SU-DHL-6 (cell line): Measurements from ENCODE around the gene ARMC12.

ENCODE experiments used
- H2AFZ ChIP-seq: fragments of 200-600 bp; sonication (generic); 2 replicates; pipeline ENCODE4 v1.6.1; 2014; ENCODE audit warnings: low read depth, mild to moderate bottlenecking, moderate library complexity, mixed read lengths, antibody characterized with exemption, low read length; ENCODE audit not compliant: severe bottlenecking
- H3F3A ChIP-seq: fragments of 200-600 bp; shearing (Covaris generic); 2 replicates; pipeline ENCODE4 v1.6.0; 2016; ENCODE audit warnings: antibody characterized with exemption, mild to moderate bottlenecking; ENCODE audit not compliant: insufficient read depth
- H3K27ac ChIP-seq: fragments of 200-600 bp; sonication (generic); 2 replicates; pipeline ENCODE4 v1.5.1; 2016; ENCODE audit warnings: low read depth, mild to moderate bottlenecking, low read length, moderate library complexity, mixed read lengths
- H3K27me3 ChIP-seq: fragments of 200-600 bp; sonication (generic), shearing (Covaris generic); 2 replicates; pipeline ENCODE4 v1.6.0; 2014; ENCODE audit warnings: mild to moderate bottlenecking, low read length
- H3K36me3 ChIP-seq: fragments of 200-600 bp; sonication (generic); 2 replicates; pipeline ENCODE4 v1.6.1; 2014; ENCODE audit warnings: mild to moderate bottlenecking, low read length, mixed read lengths
- H3K4me2 ChIP-seq: fragments of 300-600, 200-600 bp; shearing (Covaris generic), sonication (generic); 2 replicates; pipeline ENCODE4 v1.6.0; 2014; ENCODE audit warnings: low read length, low read depth, mild to moderate bottlenecking; ENCODE audit not compliant: poor library complexity, severe bottlenecking
- H3K4me3 ChIP-seq: fragments of 200-600 bp; sonication (generic); 2 replicates; pipeline ENCODE4 v1.5.1; 2014; ENCODE audit warnings: antibody characterized with exemption, low read length, mild to moderate bottlenecking, mixed read lengths; ENCODE audit not compliant: insufficient read depth, poor library complexity, severe bottlenecking
- H3K79me2 ChIP-seq: fragments of 200-600 bp; sonication (generic); 2 replicates; pipeline ENCODE4 v1.6.1; 2014; ENCODE audit warnings: mild to moderate bottlenecking, low read length, moderate library complexity; ENCODE audit not compliant: insufficient read depth
- H3K9ac ChIP-seq: fragments of 200-600 bp; sonication (generic); 2 replicates; pipeline ENCODE4 v1.7.0; 2014; ENCODE audit warnings: mild to moderate bottlenecking, low read length
- H3K9me2 ChIP-seq: fragments of 200-600 bp; sonication (generic); replicated peaks from 2 replicates; pipeline ENCODE4 v1.6.1; 2014; ENCODE audit warnings: low read length; ENCODE audit not compliant: insufficient read depth
- H3K9me3 ChIP-seq: fragments of 200-600 bp; sonication (generic); 2 replicates; pipeline ENCODE4 v1.6.1; 2014; ENCODE audit warnings: low read length, mixed read lengths; ENCODE audit not compliant: insufficient read depth
- H4K20me1 ChIP-seq: fragments of 200-600 bp; sonication (generic); 2 replicates; pipeline ENCODE4 v1.6.1; 2014; ENCODE audit warnings: low read depth, mild to moderate bottlenecking, antibody characterized with exemption, low read length, moderate library complexity, mixed read lengths
- EZH2phosphoT487 ChIP-seq: fragments of 200-600 bp; sonication (generic), shearing (Covaris generic); conservative IDR thresholded peaks from 2 replicates; pipeline ENCODE4 v1.6.1; 2018; ENCODE audit warnings: mild to moderate bottlenecking, antibody characterized with exemption, low read length, moderate library complexity, mixed read lengths
- TF ChIP-seq, protein P1 (sequence below): fragments of 200-600 bp; sonication (generic); IDR thresholded peaks from one replicate; pipeline ENCODE4 v1.5.1; 2017; ENCODE audit warnings: antibody characterized with exemption, mild to moderate bottlenecking, low read length, moderate library complexity; ENCODE audit not compliant: insufficient read depth, poor library complexity, severe bottlenecking

ARMC12 gene

DNA sequence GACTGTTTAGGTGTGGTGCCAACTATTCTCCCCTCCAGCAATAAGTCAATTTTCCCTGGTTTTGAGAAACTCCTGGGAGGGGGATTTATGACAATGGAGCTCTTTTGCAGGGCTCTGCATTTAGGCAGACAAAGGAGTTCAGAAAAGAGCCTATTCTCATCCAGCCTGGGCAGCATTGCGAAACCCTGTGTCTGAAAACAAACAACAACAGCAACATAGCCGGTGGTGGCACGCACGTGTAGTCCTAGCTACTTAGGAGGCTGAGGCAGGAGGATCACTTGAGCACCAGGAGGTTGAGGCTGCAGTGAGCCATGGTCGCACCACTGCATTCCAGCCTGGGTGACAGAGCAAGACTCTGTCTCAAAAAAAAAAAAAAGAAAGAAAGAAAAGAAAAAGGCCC, 53.9 kb downstream of the ARMC12 start:
- H3K9ac ChIP-seq = no peak overlapping the region
- H4K20me1 ChIP-seq = no peaks in the 10 kb centered on the region
- TF ChIP-seq EZH2phosphoT487 = no peak
- TF ChIP-seq, protein P1, sequence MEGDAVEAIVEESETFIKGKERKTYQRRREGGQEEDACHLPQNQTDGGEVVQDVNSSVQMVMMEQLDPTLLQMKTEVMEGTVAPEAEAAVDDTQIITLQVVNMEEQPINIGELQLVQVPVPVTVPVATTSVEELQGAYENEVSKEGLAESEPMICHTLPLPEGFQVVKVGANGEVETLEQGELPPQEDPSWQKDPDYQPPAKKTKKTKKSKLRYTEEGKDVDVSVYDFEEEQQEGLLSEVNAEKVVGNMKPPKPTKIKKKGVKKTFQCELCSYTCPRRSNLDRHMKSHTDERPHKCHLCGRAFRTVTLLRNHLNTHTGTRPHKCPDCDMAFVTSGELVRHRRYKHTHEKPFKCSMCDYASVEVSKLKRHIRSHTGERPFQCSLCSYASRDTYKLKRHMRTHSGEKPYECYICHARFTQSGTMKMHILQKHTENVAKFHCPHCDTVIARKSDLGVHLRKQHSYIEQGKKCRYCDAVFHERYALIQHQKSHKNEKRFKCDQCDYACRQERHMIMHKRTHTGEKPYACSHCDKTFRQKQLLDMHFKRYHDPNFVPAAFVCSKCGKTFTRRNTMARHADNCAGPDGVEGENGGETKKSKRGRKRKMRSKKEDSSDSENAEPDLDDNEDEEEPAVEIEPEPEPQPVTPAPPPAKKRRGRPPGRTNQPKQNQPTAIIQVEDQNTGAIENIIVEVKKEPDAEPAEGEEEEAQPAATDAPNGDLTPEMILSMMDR = no peak
- H3K9me3 ChIP-seq = no peaks in the 10 kb centered on the region
- H3F3A ChIP-seq = no peaks in the 10 kb centered on the region
- H3K9me2 ChIP-seq = no peaks in the 10 kb centered on the region
- H3K36me3 ChIP-seq = no peaks in the 10 kb centered on the region
- H3K4me2 ChIP-seq = no peak overlapping the region
- H3K27ac ChIP-seq = no peak overlapping the region
- no peak overlapping the region for H2AFZ ChIP-seq
- H3K79me2 ChIP-seq = no peaks in the 10 kb centered on the region
- no peaks in the 10 kb centered on the region for H3K27me3 ChIP-seq
- no peak overlapping the region for H3K4me3 ChIP-seq

DNA sequence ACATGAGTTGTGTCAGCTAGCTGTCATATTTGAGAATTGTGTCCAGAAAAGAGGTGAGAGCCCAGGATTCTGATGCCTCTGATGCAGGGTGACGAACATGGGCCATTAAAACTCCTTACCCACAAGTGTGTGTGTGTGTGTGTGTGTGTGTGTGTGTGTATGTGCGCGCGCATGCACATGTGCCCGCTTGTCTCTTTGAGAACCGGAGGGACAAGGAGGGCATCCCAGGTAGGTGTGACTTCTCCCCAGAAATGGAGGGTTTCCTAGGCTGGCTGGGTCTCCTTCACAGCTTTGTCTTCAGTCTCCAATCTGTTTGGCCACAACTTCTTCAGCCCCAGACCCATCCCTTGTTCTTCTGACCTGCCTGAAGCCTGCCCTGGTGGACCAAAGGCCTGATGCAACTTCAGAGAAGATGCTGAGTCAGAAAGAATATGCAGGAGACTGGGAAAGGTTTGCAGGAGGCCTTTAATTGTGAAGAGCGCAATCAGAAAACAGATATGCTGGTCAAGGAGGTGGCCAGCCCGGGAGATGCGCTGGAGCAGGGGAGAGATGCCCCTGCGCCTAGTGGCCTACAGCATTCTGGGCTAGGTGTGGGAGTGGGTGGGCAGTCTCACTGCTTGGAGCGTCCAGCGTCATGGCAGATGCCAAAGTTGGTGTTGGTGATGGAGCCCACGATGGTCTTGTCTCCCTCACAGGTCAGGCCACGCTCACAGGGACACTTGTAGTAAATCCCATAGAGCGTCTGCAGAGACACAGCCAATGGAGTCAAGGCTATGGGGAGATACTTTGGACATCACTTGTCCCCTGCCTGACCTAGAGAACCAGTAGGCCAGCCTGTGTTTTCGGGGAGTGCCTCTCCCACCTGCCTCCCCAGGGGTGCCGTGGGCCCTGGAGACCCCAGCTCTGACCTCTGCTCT, 58.0 kb downstream of the ARMC12 start:
- H2AFZ ChIP-seq = no peak overlapping the region
- no peaks in the 10 kb centered on the region for H3K36me3 ChIP-seq
- no peaks in the 10 kb centered on the region for H3K27me3 ChIP-seq
- no peak overlapping the region for H3K4me3 ChIP-seq
- no peaks in the 10 kb centered on the region for H3K79me2 ChIP-seq
- no peaks in the 10 kb centered on the region for H3F3A ChIP-seq
- H3K9me2 ChIP-seq = no peaks in the 10 kb centered on the region
- H3K4me2 ChIP-seq = no peak overlapping the region
- no peak overlapping the region for H3K27ac ChIP-seq
- no peak overlapping the region for H3K9ac ChIP-seq
- TF ChIP-seq, protein P1 = no peak
- no peaks in the 10 kb centered on the region for H3K9me3 ChIP-seq
- no peaks in the 10 kb centered on the region for H4K20me1 ChIP-seq

DNA sequence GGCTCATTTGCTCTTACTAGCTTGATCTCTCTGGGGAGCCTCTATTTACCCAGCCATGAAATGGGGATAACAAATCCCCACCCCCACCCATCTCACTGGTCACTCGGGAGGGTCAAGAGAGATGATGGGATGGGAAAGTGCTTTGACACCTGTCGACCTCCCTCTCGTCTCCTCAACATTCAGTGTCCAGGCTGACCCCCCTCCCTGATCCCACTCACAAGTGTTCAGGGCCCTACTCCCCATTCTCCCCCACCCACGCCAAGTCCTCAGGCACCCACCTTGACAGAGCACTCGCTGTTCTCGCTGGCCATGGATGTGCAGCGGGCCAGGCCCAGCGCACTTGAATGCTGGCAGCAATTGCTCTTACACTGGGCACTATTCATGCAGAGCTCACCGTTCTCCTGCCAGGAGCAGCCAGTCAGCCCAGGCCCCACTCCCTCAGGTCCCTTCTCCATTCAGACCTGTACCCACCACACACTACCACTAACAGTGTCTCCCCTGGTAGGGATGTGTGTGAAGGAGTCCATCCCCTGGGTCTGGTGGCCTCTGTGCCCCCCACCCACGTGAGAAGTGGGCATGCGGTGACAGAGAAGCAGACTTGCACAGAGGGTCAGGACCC, 58.7 kb downstream of the ARMC12 start:
- TF ChIP-seq, protein P1 = no peak
- TF ChIP-seq EZH2phosphoT487 = no peak
- Histone ChIP-seq H3K9ac (no peak overlapping the region), H3K9me2 (no peaks in the 10 kb centered on the region), H3K79me2 (no peaks in the 10 kb centered on the region), H3K36me3 (no peaks in the 10 kb centered on the region), H4K20me1 (no peaks in the 10 kb centered on the region), H3K27me3 (no peaks in the 10 kb centered on the region), H3K4me2 (no peak overlapping the region), H3K4me3 (no peak overlapping the region), H3K9me3 (no peaks in the 10 kb centered on the region), H3K27ac (no peak overlapping the region), H2AFZ (no peak overlapping the region), H3F3A (no peaks in the 10 kb centered on the region)
